HG02852 (cell line): ENCODE measurements around the gene RASAL2.

Experiments
- ATAC-seq: cut with Tn5 transposase; IDR thresholded peaks from one replicate; pipeline ENCODE4 v1.9.1; 2021; ENCODE audit warnings: mild to moderate bottlenecking, moderate library complexity; ENCODE audit not compliant: unreplicated experiment

The RASAL2 gene

DNA sequence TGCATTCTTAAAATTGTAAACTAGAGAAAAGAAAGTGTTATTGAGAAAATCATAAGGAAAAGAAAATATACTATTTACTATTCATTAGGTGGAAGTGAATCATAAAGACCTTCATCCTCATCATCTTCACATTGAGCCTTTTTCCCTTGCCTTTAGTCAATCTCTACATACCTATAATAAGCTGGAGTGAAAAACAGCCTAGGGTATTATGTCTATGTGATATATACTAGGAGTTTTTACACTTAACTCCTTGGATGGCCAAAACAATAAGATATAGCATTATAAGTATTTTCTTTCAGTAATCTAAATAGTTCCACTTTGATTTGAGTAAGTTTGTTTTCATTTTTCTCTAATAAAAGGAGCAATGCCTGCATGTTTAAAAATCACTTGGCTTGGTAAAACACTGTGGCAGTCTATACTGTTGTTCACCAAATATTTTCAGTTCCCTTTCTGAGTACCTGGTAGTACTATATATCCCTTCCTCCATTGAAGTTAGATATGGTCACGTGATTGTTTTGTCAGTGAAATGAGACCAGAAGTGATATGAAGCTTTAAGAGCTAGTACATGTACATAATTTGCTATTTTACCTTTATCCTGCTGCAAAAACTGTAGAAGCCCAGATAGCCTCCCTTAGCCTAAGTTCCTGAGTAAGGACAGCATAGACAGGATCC is 324.5 kb downstream of the RASAL2 start:
- no peak for ATAC-seq

DNA sequence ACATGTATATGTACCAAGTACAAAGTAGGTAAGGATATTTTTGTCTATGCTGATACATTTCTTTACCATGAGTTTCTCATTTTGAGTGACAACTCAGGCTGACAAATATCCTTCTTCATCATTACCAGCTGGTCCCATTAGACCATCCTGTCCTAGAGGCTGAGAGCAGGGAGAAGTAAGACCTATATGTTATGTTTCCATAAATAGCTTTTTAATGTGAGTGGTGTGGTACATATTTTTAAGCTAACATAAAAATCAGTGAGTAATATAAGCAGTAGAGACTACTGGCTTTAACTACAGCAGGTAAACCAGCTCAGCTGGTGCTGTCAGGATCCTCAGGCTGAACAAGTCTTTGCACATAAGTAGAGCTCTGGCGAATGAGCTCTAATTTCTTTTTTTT is 340.5 kb downstream of the RASAL2 start:
- ATAC-seq = no peak

DNA sequence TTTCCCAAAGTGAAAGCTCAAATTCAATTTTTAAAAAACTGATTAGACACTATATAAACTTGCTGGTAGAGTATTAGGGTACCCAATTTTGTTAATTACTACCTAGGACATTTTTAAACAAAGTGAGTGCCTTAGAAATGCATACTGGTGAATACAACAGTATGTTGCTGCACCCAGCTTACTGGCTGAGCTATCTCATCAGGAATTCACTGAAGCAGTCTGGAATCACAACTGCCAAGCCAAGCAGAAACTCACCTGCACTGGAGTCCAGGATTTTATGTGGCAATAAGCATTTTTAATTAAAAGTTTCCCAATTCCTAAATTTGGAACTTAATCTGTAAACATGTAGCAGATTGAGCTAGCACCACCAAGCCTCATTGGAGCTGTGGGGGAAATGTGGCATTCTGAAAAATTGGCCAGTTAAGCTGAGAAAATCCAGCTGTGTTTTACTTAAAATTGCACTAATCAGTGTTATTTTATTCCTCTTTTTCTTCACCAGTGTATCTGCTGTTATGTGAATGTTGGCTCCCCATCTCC is 341.1 kb downstream of the RASAL2 start:
- ATAC-seq = no peak

DNA sequence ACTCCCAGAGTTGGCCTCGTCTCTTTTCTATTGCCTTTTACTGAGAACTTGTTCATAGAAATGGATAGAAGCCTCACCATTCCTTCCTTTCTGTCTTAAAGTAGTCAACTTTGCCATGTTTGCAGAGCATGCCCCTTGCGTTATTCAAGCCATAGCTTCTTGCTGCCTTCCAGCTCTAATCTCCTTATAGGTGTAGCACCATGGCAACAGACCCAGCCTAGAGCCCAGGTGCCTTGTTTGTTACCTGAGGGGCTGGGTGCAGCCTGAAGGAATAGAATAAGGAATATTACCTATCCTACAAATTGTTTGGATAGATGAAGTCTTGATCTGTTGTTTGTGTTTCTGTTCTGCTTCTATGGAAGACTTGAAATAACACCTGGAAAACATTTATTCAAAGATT is 343.0 kb downstream of the RASAL2 start:
- ATAC-seq = no peak

- no peak for ATAC-seq
These were observed 344.5 kb downstream of the RASAL2 start for GRCh38 chr1:178438432-178438831.

DNA sequence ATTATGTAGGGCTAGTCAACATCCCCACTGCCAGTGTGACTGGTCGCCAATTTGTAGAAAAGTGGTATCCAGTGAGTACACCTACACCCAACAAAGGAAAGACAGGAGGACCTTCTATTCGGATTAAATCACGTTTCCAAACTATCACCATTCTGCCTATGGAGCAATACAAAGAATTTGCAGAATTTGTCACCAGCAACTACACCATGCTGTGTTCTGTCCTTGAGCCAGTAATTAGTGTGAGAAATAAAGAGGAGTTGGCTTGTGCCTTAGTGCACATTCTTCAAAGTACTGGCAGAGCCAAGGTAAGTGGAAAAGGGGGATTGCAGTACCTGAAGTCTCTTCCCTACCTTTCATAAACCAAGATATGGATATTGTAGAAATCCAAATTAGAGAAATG is 349.0 kb downstream of the RASAL2 start:
- ATAC-seq = no peak

- ATAC-seq = no peak
These were observed 357.0 kb downstream of the RASAL2 start for GRCh38 chr1:178450871-178451270.

GRCh38 chr1:178451529-178451928 is 357.6 kb downstream of the RASAL2 start:
- no peak for ATAC-seq

GRCh38 chr1:178452013-178452412 is 358.1 kb downstream of the RASAL2 start:
- no peak for ATAC-seq

- ATAC-seq = no peak
These were observed 362.6 kb downstream of the RASAL2 start for GRCh38 chr1:178456472-178456871.

- ATAC-seq = no peak
These were observed 363.7 kb downstream of the RASAL2 start for GRCh38 chr1:178457651-178458050.

DNA sequence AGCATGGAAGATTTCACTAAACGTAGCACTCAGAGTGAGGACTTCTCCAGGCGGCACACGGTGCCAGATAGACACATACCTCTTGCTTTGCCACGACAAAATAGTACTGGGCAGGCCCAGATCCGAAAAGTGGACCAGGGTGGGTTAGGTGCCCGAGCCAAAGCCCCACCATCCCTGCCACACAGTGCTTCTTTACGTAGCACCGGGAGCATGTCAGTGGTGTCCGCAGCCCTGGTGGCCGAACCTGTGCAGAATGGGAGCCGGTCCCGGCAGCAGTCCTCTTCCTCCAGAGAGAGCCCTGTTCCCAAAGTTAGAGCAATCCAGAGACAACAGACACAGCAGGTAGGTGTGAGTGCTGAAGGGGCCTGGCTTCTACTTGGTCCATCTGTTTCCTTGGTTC is 364.3 kb downstream of the RASAL2 start:
- no peak for ATAC-seq

DNA sequence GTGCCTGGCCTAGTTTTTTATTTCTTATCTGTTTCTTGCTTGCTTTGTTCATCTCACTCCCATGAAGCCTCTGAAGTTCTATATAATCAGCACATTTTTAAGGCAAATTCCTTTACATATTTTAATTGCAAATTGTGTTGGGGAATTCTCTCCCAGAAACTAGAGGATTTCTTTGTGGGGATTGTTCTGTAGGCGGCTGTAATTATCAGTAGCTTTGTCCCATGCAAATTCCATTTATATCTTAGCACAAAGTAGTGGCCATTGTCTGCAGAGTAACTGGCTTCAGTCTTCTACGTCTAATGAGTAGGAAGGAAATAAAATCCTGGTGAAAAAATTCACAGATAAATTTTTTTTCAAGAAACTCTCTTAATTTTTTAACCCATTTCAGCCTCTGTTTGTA is 367.2 kb downstream of the RASAL2 start:
- no peak for ATAC-seq

- no peak for ATAC-seq
These were observed 367.8 kb downstream of the RASAL2 start for GRCh38 chr1:178461701-178462100.

DNA sequence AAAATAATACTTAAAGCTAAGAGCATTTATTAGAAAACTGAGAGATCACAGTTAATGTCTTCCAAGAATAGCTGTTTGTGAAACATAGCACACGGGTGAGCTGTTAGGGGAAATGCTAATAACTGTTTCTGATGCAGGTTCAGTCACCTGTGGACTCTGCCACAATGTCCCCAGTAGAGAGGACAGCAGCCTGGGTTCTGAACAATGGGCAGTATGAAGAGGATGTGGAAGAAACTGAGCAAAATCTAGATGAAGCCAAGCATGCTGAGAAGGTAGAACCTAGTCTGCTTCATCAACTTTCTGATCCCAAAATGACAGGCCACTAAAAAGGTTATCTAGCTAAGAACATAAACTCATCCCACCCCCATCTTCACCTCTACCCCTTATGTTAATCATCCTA is 370.2 kb downstream of the RASAL2 start:
- no peak for ATAC-seq

GRCh38 chr1:178464566-178464965 is 370.7 kb downstream of the RASAL2 start:
- ATAC-seq = no peak

- ATAC-seq = no peak
These were observed 371.1 kb downstream of the RASAL2 start for GRCh38 chr1:178465011-178465410.

- no peak for ATAC-seq
These were observed 373.9 kb downstream of the RASAL2 start for GRCh38 chr1:178467837-178468236.

- no peak for ATAC-seq
These were observed 376.6 kb downstream of the RASAL2 start for GRCh38 chr1:178470411-178470960.

DNA sequence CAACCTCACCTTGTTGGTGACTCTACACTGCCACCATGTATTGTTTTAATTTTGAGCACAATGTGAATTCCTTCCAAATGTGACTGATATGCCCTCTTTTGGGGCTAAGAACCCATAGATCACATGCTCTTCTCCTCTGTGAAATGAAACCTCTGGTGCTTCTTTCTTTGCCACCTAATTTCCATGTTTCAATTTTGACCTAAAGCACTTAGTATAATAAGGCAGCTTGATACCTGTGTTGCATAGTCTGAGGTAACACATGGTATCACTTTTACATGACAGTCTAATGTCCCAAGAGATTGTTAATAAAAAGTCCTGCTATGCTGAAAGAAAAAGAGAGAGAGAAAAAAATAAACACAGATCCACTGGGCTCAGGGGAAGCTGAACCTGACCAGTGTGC is 378.6 kb downstream of the RASAL2 start:
- ATAC-seq = no peak

- no peak for ATAC-seq
These were observed 383.5 kb downstream of the RASAL2 start for GRCh38 chr1:178477373-178477772.

GRCh38 chr1:178477841-178478240 is 383.9 kb downstream of the RASAL2 start:
- ATAC-seq = no peak
